Hepatocyte (in vitro differentiated cells): ENCODE data around the gene SIGLEC10.
"Not testable (repeated sequence)": the region's sequence is repeated elsewhere in the genome, so short reads cannot be mapped to it uniquely, and the experiment has no call there.

Experiments used
- EZH2 ChIP-seq: fragments of 200-600 bp; sonication (generic); IDR thresholded peaks from 2 replicates; pipeline ENCODE4 v1.6.1; 2016; ENCODE audit warnings: antibody characterized with exemption, mild to moderate bottlenecking, borderline replicate concordance
- EZH2phosphoT487 ChIP-seq: fragments of 200-600 bp; sonication (generic); IDR thresholded peaks from one replicate; pipeline ENCODE4 v1.6.1; 2018; ENCODE audit warnings: antibody characterized with exemption, mild to moderate bottlenecking, low read depth, moderate library complexity; ENCODE audit not compliant: unreplicated experiment, severe bottlenecking
- TF ChIP-seq, protein P1 (sequence below): fragments of 200-600 bp; sonication (generic); IDR thresholded peaks from 2 replicates; pipeline ENCODE4 v1.5.1; 2016; ENCODE audit warnings: antibody characterized with exemption, mild to moderate bottlenecking; ENCODE audit not compliant: poor library complexity

DNA sequence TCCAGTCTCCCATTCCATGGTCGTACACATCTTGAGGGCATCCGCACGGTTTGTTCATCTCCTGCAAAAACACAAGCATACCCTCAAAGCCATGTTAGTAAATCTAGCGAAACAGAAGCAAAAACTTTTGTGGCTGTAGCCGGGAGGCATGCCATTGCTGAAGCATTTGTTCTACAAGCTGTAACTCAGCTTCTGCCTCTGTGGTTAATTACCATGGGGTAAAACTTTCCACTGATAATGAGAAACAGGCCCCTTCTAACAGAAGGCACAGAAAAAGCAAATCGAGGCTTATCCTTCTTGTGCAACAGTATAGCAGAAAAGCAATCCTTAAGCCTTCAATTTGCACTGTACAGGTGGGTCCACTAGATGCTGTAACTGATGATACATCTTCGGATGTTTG lies 17.5 kb downstream of the SIGLEC10 start:
- TF ChIP-seq, protein P1, sequence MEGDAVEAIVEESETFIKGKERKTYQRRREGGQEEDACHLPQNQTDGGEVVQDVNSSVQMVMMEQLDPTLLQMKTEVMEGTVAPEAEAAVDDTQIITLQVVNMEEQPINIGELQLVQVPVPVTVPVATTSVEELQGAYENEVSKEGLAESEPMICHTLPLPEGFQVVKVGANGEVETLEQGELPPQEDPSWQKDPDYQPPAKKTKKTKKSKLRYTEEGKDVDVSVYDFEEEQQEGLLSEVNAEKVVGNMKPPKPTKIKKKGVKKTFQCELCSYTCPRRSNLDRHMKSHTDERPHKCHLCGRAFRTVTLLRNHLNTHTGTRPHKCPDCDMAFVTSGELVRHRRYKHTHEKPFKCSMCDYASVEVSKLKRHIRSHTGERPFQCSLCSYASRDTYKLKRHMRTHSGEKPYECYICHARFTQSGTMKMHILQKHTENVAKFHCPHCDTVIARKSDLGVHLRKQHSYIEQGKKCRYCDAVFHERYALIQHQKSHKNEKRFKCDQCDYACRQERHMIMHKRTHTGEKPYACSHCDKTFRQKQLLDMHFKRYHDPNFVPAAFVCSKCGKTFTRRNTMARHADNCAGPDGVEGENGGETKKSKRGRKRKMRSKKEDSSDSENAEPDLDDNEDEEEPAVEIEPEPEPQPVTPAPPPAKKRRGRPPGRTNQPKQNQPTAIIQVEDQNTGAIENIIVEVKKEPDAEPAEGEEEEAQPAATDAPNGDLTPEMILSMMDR, result not testable (repeated sequence)
- TF ChIP-seq EZH2, EZH2phosphoT487: not testable (repeated sequence)
